Suppressor macrophage treated with lipopolysaccharide for 4 hours (primary cell): ENCODE data around the gene TNRC6B.
"Not testable (repeated sequence)": the region's sequence is repeated elsewhere in the genome, so short reads cannot be mapped to it uniquely, and the experiment has no call there.

ENCODE experiments used
- DNase-seq: peaks from one replicate; pipeline ENCODE4 v3.0.0-alpha.2; 2020

The TNRC6B gene

DNA sequence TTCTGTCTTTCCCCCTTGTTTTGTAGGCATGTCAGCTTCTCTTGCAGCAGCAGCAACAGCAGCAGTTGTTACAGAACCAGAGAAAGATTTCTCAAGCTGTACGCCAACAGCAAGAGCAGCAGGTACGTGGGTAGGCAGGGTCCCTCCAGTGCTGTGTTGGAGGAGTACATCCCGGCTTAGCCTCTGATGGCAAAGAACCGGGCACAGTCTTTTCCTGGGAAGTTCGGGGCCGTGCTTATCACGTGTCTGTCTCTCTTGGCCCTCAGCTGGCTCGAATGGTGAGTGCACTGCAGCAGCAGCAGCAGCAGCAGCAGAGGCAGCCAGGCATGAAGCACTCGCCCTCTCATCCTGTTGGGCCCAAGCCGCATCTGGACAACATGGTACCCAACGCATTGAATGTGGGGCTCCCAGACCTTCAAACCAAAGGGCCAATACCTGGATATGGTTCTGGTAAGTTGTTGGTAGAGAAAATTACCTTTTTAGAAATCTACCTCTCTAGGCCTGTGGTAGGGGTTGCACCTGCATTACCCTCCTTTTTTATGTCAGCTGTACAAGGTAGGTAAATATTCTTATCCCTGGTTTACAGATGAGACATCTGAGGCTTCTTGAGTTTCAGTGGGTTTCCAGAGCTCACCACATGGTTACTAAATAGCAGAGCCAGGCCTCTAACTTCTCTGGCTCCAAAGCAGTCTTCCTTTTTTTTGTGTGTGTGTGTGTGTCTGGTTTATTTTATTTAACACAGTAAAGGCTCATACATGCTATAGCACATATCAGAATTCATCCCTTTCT lies 123.4 kb downstream of the TNRC6B start:
- DNase-seq: no peak

DNA sequence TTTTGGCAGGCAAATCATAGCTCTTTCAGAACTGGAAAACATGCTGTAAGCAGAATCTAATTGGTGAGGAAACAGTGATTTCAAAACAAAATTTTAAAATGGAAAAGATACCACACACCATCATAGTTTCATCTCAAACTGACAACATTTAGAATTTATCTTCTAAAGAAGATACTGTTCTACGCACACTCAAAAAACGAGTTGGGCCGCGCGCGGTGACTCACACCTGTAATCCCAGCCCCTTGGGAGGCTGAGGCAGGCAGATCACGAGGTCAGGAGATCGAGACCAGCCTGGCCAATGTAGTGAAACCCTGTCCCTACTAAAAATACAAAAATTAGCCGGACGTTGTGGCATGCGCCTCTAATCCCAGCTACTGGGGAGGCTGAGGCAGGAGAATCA lies 124.4 kb downstream of the TNRC6B start:
- no peak for DNase-seq

GRCh38 chr22:40305625-40306024 lies 127.9 kb downstream of the TNRC6B start:
- no peak for DNase-seq

GRCh38 chr22:40308999-40309573 lies 131.4 kb downstream of the TNRC6B start:
- no peak for DNase-seq

DNA sequence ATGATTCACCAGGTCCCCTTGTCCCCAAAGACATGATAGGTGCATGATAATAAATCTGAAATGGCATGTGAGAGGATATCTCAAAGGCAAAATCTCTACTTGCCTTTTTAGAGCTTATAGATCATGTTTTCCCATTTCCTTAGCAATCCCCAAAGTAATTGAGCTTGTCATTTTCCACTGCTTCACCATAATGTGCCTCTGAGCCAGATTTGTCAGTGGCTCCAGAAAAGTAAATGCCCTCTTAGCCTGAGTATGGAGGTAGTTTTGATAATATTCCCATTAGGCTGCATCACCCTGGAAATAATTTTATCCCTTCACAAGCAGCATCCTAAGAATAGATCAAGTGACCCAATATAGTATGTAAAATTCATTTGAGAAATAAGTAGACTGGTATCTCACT lies 131.9 kb downstream of the TNRC6B start:
- DNase-seq: no peak

DNA sequence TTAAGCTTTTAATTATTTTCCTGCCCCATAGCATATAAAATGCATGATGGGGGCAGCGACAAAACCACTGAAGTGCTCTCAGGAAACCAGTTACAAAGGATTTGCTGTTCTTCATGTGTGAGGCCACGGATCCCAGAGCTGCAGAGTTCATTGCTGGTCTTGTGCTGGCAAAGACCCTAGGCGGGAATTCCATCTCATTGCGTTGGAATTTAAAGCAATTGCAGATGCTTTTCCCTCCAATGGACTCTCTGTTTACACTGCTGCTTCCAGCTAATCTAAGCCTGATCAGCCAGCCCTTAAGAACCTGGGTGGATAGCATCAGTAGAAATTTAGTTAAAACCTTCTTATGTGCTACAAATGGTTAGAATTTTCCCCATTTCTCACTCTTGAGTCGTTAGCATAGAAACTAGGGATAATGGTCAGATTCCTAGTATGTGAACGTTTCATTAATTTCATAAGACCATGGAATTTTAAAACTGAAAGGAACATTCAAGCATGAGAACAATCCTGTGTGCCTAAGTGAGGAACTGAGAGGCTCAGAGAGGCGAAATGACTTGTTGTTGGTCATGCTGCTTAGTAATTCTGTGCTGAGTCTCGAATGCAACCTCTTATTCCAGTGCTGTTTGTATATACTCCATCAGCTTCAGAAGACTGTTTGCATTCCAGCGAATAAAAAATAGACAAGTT lies 132.5 kb downstream of the TNRC6B start:
- DNase-seq: peak; percentile 11

- no peak for DNase-seq
Observed at GRCh38 chr22:40310768-40311120, 133.0 kb downstream of the TNRC6B start.

DNA sequence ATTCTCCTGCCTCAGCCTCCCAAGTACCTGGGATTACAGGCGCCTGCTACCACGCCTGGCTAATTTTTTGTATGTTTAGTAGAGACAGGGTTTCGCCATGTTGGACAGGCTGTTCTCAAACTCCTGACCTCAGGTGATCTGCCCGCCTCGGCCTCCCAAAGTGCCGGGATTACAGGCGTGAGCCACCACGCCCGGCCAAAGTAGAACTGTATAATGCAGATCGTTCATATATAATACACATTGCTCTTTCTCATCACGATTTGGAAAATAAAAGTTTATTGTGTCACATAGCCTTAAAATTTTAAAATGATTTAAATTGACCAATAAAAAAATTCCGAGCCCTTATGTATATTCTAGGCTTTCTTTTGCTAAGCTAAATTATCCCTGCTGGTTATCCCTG lies 133.9 kb downstream of the TNRC6B start:
- DNase-seq: not testable (repeated sequence)

GRCh38 chr22:40312050-40312449 lies 134.3 kb downstream of the TNRC6B start:
- no peak for DNase-seq

GRCh38 chr22:40313007-40313406 lies 135.3 kb downstream of the TNRC6B start:
- DNase-seq: peak; percentile 78

GRCh38 chr22:40314041-40314440 lies 136.3 kb downstream of the TNRC6B start:
- peak; percentile 64 for DNase-seq

DNA sequence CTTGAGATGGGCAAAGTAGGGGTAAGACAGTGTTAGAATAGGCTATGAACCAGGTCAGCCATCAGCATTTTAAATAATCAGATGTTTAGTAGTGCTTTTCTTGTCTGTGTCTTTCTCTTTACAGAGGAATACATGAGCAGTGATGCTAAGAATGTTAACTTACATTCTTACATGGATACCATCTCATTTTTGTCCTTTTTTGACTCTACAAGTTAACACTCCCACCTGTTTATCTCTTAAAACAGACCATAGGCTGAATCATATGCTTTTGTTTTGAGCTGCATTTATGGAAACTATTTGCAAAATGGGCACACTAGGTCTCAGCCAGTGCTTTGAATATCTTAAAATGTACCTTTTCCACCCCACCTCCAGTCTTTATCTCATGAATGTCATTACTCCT lies 143.0 kb downstream of the TNRC6B start:
- no peak for DNase-seq

DNA sequence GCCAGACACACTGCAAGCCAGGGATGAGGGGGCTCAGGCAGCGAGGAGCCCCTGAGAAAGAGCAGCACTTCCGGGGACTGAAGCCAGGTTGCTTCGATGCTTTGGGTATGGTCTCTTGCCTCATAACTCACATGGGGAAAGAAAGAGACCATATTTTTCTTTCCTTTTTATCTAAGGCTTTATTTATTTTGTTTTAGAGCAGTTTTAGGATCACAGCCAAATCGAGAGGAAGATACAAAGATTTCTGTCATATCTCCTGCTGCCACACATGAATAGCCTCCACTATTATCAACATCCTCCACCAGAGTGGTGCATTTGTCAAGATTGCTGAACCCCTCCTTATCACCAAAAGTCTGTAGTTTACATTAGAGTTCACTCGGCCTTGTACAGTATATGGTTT lies 144.3 kb downstream of the TNRC6B start:
- DNase-seq: no peak

GRCh38 chr22:40322818-40323447 lies 145.2 kb downstream of the TNRC6B start:
- no peak for DNase-seq

GRCh38 chr22:40323681-40324171 lies 146.0 kb downstream of the TNRC6B start:
- no peak for DNase-seq

- DNase-seq: no peak
Observed at GRCh38 chr22:40324468-40325305, 147.0 kb downstream of the TNRC6B start.

DNA sequence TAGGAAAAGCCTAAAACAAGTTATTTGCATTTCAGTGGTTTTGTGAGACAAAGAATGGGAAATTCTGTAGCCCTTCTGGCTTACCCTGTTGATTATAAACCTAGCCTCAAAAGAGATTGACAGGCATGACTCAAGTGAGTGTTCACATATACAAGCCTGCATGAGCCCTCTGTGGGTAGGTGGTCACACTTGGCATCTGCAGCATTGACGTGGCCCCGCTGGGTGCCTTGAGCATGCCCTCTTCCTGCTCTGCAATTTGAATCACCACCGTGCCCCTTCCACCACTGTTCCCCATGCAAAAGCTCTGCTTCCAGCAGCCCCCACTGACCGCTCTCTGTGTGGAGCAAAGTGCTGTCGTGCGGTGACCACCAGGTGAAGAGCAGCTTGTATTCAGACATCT lies 147.6 kb downstream of the TNRC6B start:
- DNase-seq: no peak

- no peak for DNase-seq
Observed at GRCh38 chr22:40326905-40327735, 149.4 kb downstream of the TNRC6B start.

DNA sequence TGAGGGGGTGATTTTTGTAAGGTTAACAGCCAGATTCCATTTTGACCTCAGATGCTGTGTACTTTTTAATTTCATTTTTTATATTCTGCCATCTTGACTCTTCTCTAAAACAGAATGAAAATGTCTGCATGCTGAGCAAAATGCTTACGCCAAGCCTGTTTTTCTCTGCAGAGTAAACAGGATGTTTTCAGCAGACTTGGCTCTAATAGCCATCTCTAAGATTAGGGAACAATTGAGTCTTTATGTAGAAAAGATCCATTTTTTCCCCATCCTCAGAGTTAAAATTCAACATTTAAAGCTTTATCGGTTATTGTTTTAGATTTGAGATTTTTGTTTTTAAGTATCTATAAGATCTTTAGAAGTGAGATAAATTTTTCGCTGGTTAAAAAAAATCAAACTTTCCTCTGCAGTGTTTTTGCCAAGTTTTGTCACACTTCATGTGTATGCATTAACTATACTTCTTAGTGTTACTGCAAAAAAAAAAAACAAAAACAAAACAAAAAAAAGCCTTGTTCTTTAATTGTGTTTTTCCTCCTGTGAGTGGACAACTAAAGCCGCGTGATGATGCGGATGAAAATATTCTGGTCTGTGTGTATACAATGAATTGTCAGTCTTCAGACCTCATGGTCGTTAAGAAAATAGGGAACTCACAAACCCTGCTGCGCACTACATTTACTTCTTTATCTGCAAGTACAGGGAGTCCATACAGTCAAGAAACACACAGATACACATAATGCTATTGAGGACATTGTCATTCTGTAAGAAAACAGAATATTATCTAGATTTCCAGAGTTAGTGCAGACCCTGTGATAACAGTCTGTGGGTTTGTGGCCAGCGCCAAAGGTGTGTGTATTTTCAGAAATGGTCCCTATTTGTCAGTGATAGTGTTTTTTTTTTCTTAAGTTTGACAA lies 151.1 kb downstream of the TNRC6B start:
- DNase-seq: peak; percentile 22

- no peak for DNase-seq
Observed at GRCh38 chr22:40329466-40329865, 151.7 kb downstream of the TNRC6B start.

GRCh38 chr22:40330086-40330485 lies 152.4 kb downstream of the TNRC6B start:
- no peak for DNase-seq
